NCI-H82 (cell line): ENCODE data around the gene L3MBTL3.

Experiments used
- DNase-seq: peaks from one replicate; lab custom pipeline; 2025; lab: John Stamatoyannopoulos, UW

L3MBTL3 gene

GRCh38 chr6:130027948-130028347 lies 9.6 kb downstream of the L3MBTL3 start:
- DNase-seq, result no peak

- no peak for DNase-seq
Observed at GRCh38 chr6:130029163-130029562, 10.8 kb downstream of the L3MBTL3 start.

GRCh38 chr6:130032758-130033340 lies 14.5 kb downstream of the L3MBTL3 start:
- no peak for DNase-seq

- no peak for DNase-seq
Observed at GRCh38 chr6:130033949-130034348, 15.6 kb downstream of the L3MBTL3 start.

- DNase-seq, result no peak
Observed at GRCh38 chr6:130034378-130035146, 16.2 kb downstream of the L3MBTL3 start.

GRCh38 chr6:130035211-130035610 lies 16.8 kb downstream of the L3MBTL3 start:
- DNase-seq, result no peak

- peak; percentile 27 for DNase-seq
Observed at GRCh38 chr6:130037207-130037811, 18.9 kb downstream of the L3MBTL3 start.

GRCh38 chr6:130041594-130041993 lies 23.2 kb downstream of the L3MBTL3 start:
- DNase-seq, result no peak

- no peak for DNase-seq
Observed at GRCh38 chr6:130043344-130043743, 25.0 kb downstream of the L3MBTL3 start.

GRCh38 chr6:130045622-130046021 lies 27.2 kb downstream of the L3MBTL3 start:
- no peak for DNase-seq

- no peak for DNase-seq
Observed at GRCh38 chr6:130046671-130047070, 28.3 kb downstream of the L3MBTL3 start.

GRCh38 chr6:130047088-130047995 lies 29.0 kb downstream of the L3MBTL3 start:
- no peak for DNase-seq

- no peak for DNase-seq
Observed at GRCh38 chr6:130050230-130050629, 31.8 kb downstream of the L3MBTL3 start.

- no peak for DNase-seq
Observed at GRCh38 chr6:130054725-130055124, 36.3 kb downstream of the L3MBTL3 start.

GRCh38 chr6:130055271-130055670 lies 36.9 kb downstream of the L3MBTL3 start:
- no peak for DNase-seq

- DNase-seq, result no peak
Observed at GRCh38 chr6:130057495-130057894, 39.1 kb downstream of the L3MBTL3 start.

GRCh38 chr6:130063806-130064205 lies 45.4 kb downstream of the L3MBTL3 start:
- DNase-seq, result no peak

- DNase-seq, result no peak
Observed at GRCh38 chr6:130065609-130066156, 47.3 kb downstream of the L3MBTL3 start.

- peak; percentile 37 for DNase-seq
Observed at GRCh38 chr6:130069485-130069884, 51.1 kb downstream of the L3MBTL3 start.

- no peak for DNase-seq
Observed at GRCh38 chr6:130070326-130070725, 51.9 kb downstream of the L3MBTL3 start.

- no peak for DNase-seq
Observed at GRCh38 chr6:130070792-130071191, 52.4 kb downstream of the L3MBTL3 start.

GRCh38 chr6:130075879-130076460 lies 57.6 kb downstream of the L3MBTL3 start:
- no peak for DNase-seq
